ENCODE data around the gene ANKRD63.

Gene ANKRD63

DNA sequence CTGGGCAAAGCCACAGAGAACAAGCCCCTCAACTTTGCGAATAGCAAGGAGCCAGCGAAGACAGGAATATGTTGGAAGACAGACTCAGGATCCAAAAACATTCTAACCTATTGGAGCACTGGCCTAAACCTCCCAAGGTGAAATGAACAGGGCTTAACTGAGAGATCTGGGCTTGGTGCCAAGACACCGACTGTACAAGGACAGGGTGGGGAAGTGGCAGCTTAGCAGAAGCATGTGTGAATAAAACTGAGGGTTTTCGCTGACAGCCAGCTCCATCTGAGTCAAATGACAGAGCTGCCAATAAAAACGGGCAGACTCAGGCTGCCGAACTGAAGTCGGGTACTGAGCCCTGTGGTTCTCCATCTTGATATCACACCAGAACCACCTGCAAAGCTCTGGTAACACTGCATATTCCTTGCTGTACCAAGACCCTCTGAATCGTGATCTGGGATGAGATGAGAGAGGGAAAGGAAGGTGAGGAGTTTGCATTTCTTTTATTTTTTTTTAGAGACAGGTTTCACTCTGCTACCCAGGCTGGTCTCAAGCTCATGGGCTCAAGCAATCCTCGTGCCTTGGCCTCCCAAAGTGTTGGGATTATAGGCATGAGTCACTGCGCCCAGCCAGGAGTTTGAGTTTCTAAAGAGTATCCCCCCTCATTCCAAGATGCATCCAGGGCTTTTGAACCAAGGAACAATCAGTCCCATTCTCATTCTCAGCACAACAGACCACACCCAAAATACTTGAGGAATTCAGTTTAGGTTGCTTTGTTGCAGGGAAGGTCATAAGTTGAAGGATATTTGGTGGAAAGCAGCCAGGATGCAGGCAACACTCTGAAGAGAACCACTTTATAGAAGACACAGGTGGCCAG is 30.9 kb upstream of the ANKRD63 start:
- peak; percentile 78 for DNase-seq (ENCODE audit: low spot score)

DNA sequence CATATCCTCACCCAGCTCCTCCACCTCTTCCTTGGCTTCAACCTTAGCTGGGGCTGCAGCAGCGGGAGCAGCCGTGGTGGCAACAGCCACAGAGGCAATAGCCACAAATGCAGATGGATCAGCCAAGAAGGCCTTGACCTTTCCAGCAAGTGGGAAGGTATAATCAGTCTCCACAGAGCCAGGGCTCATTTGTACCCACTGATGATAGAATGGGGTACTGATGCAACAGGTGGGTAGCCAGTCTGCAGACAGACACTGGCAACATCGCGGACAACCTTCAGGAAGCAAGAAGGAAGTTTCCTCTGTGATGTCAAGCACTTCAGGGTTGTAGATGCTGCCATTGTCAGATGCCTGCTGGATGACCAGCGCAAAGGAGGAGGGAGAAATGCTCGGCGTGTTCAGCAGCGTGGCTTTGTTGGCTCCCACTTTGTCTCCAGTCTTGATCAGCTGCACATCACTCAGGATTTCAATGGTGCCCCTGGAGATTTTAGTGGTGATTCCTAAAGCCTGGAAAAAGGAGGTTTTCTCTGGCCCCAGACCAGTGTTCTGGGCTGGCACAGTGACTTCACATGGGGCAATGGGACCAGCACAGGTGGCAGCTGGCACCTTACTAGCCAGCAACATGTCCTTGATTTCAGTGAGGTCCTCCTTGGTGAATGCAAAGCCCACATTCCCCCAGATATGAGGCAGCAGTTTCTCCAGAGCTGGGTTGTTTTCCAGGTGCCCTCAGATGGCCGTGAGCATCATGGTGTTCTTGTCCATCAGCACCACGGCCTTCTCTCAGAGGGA is 29.7 kb upstream of the ANKRD63 start:
- no peak for DNase-seq (ENCODE audit: low spot score)

DNA sequence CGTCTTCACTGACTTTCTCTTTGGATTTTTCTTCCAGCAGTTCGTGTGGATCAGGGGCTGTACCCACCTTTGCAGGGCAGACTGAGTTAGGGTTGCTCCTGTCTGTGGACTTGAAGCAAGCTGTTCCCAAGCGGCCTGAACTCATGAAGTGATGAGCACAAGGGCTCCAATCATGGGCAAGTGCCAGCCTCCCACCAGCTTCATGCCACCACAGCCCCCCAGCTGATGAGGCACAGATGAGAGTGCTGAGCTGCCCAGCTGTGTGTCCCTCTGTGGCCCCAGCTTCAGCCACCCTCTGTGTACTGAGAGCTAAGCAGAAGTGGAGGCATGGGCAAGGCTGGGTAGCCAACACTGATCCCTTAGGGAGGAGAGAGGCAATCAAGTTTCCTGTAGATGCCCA is 28.1 kb upstream of the ANKRD63 start:
- no peak for DNase-seq (ENCODE audit: low spot score)

DNA sequence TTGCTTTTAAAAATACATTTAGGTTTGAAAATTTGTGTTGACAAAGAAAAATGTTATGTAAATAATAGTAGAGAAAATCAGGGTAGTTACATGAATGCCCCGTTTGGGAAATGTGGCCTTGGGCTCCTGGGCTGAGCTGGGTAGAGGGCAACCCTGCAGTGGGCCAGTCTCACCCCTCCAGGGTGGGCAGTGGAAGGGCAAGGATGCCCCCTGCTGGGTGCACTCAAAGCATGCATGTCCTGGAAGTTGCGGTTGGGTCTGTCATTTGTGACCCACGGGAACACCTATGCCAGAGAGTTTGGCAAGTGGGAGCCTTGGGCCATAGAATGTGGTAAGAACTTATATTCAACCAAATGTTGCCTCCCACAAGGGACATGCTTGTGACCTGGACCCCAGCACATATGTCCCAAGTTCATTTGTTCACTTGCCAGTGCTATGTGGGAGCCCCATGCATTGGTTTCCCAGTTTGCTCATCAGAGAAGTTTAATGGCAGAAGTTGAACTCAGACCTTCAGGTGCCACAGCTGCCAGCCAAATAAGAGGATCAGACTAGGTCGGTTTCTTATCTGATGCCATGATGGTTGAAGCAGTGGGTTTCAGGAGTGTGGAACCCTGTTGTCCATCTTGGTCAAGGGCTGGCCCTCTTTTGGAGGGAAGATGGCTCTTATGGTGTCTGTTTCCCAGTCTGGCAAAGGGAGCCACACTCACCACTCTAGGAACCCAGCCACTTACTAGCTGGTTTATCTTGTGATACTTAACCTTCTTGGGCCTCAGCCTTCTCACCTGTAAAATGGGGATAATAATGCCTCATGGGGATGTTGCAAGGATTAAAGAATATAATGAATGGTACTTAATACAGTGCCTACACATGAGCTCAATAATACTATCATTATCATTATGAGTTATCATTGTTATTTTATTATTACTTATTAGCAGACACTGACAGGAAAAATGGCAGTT is 27.4 kb upstream of the ANKRD63 start:
- peak; percentile 85 for DNase-seq (ENCODE audit: low spot score)

- no peak for DNase-seq (ENCODE audit: low spot score)
Measured at GRCh38 chr15:40309344-40309862, 26.5 kb upstream of the ANKRD63 start.

- peak; percentile 54 for DNase-seq (ENCODE audit: low spot score)
Measured at GRCh38 chr15:40307421-40308211, 24.8 kb upstream of the ANKRD63 start, which contains the start of gene PLCB2. Gene PLCB2, minus strand, starts transcription at chr15:40307935. Its CDS starts 263 bp downstream, at chr15:40307672.

DNA sequence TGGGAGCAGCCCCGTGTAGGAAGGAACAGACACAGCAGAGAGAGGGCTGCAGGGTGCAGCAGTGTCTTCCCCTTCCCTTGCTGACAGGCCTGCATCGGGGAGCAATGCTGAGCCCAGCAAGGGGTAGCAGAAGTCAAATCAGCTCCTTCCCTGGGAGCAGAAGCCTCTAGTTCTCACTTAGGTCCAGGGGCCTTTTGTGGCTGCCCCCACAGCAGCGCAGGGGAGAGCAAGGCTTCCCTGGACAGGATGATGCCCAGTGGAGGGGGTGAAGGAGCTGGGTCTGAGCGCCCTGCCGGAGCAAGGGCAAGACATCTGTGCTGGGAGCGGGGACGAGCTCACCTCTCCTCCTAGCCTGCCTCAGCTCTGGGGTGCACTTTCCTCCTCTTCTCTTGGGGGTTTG is 24.0 kb upstream of the ANKRD63 start:
- no peak for DNase-seq (ENCODE audit: low spot score)

GRCh38 chr15:40306371-40306770 is 23.5 kb upstream of the ANKRD63 start:
- DNase-seq (ENCODE audit: low spot score), result no peak

GRCh38 chr15:40305281-40305680 is 22.4 kb upstream of the ANKRD63 start:
- no peak for DNase-seq (ENCODE audit: low spot score)

GRCh38 chr15:40303576-40303975 is 20.7 kb upstream of the ANKRD63 start:
- no peak for DNase-seq (ENCODE audit: low spot score)

- no peak for DNase-seq (ENCODE audit: low spot score)
Measured at GRCh38 chr15:40302981-40303380, 20.1 kb upstream of the ANKRD63 start.

DNA sequence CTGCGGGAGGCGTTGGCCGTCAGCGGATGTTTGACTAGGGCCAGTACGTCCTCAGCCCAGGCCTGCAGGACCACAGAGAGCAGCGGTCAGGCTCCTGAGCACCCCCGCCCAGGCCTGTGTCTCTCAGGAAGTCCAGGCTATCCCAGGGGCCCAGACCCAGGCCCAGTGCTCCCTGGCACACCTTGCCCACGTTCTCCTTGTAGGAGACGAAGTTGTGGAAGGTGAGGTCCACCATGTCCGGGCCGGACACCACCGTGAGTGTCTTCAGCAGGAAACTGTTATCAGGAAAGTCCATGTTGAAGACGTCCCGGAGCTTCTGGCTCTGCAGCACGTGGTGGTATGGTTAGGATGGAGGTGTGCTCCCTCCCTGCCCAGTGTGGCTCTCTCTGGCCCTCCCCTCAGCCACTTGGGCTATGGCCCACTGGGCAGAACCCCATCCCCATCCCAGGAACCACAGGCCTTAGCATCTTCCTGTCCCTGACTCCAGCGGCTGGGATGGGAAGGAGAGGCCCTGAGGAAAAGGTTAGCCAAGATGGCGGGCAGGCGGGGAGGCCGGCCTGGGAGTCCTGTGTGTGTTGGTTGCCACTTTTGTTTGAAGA is 19.5 kb upstream of the ANKRD63 start:
- no peak for DNase-seq (ENCODE audit: low spot score)

- no peak for DNase-seq (ENCODE audit: low spot score)
Measured at GRCh38 chr15:40301467-40302179, 18.8 kb upstream of the ANKRD63 start.

DNA sequence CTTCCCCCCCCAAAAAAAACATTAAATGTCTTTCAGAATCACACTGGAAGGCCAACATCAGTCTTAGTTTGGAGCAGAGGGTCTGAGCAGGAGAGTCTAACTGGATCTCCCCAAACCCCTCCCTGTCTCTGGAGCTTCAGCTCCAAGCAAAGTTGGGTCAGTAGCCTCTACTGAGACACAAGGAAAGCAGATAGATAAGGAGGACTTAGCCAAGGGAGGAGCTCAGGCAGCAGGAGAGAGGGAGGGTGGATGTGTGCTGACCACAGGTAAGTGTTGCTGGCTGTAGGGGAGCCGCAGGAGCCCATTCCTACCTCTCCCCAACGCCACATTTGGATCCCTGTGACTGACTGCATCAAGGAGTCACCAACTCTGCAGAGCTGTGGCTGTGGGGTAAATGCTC is 17.9 kb upstream of the ANKRD63 start:
- no peak for DNase-seq (ENCODE audit: low spot score)

DNA sequence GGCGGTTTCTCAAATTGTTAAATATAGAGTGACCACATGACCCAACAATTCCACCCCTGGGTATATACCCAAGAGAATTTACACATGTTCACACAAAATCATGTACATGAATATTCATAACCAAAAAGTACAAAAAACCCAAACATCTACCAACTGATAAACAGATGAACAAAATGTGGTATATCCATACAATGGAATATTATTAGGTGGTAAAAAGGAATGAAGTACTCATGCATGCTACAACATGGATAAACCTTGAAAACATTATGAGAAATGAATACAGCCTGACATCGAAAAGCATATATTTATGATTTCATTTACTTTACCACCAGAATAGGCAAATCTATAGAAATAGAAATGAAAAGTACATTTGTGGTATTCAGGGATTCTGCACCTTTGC is 17.5 kb upstream of the ANKRD63 start:
- DNase-seq (ENCODE audit: low spot score), result no peak

DNA sequence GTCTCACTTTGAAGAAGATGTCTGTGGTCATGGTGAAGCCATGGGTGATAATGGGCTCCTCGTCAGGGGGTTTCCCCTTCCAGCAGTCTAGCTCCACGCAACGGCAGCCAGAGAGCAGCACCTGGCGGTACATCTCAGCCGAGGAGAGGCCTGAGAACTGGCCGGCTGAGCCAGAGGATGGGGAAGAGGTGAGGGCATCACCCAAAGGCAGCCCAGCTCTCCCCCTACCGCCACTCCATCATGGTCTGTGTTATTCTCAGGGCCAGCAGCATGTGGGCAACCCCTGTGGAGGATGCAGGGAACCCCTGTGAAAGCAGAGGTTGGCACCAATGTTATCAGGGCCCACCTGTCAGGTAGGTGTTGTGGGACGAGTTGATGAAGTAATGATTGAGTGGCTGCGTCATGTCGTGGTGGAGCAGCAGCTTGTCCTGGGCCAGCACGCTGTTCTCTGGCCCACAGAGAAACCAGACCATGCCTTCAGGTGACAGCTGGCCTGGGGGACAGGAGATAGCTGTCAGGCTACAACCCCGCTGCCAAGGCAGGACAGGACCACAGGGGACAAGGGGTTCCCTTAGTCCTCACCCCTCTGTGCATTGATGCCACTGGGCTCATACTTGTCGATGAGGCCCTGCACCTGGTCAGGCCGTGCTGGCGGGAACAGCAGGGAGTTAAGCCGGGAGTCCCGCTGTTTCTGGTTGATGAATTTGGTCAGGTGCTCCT is 15.5 kb upstream of the ANKRD63 start:
- no peak for DNase-seq (ENCODE audit: low spot score)

GRCh38 chr15:40297356-40297755 is 14.5 kb upstream of the ANKRD63 start:
- DNase-seq (ENCODE audit: low spot score), result no peak

GRCh38 chr15:40296561-40297230 is 13.8 kb upstream of the ANKRD63 start:
- DNase-seq (ENCODE audit: low spot score), result no peak
